Mononuclear cell (primary cell): ENCODE results near the gene ARHGAP10. TPM values are rescaled to one million over a fixed set of nuclear protein-coding genes. Genes with fewer than 3 reads are reported as not detected.

ENCODE experiments used
- H3K27me3 ChIP-seq: 2 replicates; pipeline ENCODE4 v1.6.0; 2011; ENCODE audit warnings: low read length, control low read depth; ENCODE audit not compliant: insufficient read depth
- H3K4me1 ChIP-seq: 2 replicates; pipeline ENCODE4 v1.5.1; 2011; ENCODE audit warnings: mild to moderate bottlenecking, low read length, control low read depth; ENCODE audit not compliant: insufficient read depth
- H3K4me3 ChIP-seq: 2 replicates; pipeline ENCODE4 v1.5.1; 2011; ENCODE audit warnings: mild to moderate bottlenecking, low read length, moderate library complexity
- H3K9me3 ChIP-seq: 2 replicates; pipeline ENCODE4 v1.5.1; 2011; ENCODE audit warnings: low read depth, mild to moderate bottlenecking, control low read depth, low read length
- total RNA-seq: library from RNA; depleted of rRNA; stranded (reverse); fragments of >200 nt; gene quantifications from one replicate; pipeline ENCODE4 v1.2.3, GENCODE V29; 2012

ARHGAP10 gene
- total RNA-seq, 1 donor = 10.6 TPM

DNA sequence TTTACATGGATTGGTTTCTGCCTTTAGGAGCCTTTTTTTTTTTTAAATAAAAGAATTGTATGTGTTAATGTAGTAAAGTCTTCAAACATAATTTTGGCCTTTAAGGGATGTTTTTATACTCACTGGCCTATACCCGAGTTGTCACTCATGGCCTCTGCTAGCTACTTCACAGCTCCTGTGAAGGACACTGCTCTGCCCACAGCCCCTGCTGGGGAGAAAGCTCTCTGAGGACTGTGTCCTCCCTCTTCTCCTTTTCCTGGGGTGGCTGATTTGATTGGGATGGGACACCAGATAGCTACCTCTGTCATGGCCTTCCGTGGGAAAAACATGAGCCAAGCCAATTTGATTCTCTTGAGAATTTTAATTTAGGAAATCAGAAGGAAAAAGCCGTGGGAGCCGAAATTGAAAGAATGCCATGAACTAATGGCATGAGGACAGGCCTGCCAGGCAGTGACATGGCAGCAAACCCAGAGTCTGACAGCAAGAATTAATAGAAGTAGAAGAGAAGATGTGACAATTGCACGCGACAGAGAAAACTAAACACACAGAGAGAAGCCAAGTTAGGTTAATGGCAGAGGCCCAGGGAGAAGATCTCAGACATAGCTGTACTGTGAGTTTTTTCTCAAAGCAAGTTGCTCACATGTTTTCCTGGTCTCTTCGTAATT lies 81.4 kb downstream of the ARHGAP10 start:
- no peak overlapping the region for H3K4me3 ChIP-seq
- no peaks in the 10 kb centered on the region for H3K9me3 ChIP-seq
- H3K27me3 ChIP-seq = no peaks in the 10 kb centered on the region
- H3K4me1 ChIP-seq = peaks cover 24% of the 10 kb centered on the region

DNA sequence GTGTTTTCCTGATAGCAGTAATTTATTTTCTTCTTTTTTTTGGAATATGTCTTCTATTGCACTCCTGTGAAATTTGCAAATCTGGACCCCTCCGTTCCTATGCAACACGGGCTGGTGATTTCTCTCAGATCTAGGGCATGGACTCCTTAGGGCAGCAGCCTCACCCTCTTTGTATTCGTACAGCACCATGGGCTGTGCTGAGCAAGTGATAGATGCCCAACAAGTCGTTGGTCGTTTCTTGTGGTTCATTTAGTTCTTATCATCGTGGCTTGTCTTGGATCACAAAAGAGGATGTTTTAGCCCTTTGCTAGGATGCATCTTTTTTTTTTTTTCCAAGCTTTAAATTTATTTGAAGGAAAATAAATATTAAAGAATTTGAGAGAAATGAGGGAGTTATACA lies 82.1 kb downstream of the ARHGAP10 start:
- no peak overlapping the region for H3K4me3 ChIP-seq

DNA sequence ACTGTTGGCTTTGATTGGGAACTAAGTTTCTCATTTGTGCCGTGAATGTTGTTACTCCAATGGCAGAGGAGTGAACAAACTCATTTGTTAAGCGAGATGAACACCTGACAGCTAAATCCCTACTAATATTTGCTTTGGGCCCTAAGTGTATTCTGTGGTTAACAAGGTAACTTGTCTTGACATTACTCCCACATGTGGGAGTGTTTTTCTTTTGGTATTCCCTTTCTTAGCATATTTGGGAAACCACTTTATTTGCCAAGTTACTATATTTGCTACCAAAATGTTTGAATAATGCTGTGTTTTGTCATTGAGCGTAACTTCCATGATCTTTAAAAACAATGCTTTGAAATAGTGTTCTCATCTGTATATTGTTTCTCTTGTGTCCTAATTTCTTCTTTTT lies 82.5 kb downstream of the ARHGAP10 start:
- Histone ChIP-seq H3K4me1 (peaks cover 19% of the 10 kb centered on the region), H3K4me3 (no peak overlapping the region), H3K27me3 (no peaks in the 10 kb centered on the region), H3K9me3 (no peaks in the 10 kb centered on the region)

More for the DNA sequence above, 82.1 kb downstream of the ARHGAP10 start:
- Histone ChIP-seq H3K27me3 (no peaks in the 10 kb centered on the region), H3K9me3 (no peaks in the 10 kb centered on the region), H3K4me1 (peaks cover 20% of the 10 kb centered on the region)

DNA sequence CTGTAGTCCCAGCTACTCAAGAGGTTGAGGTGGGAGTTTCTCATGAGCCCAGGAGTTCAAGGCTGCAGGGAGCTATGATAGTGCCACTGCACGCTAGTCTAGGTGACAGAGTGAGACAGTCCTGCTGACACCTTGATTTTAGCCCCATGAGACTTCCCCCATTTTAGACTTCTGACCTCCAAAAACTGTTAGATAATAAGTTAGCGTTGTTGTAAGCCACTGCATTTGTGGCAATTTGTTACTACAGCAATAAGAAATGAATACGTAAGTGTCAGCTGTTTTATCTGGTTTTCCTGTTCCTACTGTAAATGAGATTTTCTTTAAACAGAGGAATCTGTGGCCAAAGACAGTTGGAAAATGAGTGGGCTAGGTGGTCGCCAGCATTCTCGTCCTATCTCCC lies 83.9 kb downstream of the ARHGAP10 start:
- peaks cover 19% of the 10 kb centered on the region for H3K4me1 ChIP-seq
- H3K9me3 ChIP-seq = no peaks in the 10 kb centered on the region
- H3K27me3 ChIP-seq = no peaks in the 10 kb centered on the region
- H3K4me3 ChIP-seq = no peak overlapping the region

DNA sequence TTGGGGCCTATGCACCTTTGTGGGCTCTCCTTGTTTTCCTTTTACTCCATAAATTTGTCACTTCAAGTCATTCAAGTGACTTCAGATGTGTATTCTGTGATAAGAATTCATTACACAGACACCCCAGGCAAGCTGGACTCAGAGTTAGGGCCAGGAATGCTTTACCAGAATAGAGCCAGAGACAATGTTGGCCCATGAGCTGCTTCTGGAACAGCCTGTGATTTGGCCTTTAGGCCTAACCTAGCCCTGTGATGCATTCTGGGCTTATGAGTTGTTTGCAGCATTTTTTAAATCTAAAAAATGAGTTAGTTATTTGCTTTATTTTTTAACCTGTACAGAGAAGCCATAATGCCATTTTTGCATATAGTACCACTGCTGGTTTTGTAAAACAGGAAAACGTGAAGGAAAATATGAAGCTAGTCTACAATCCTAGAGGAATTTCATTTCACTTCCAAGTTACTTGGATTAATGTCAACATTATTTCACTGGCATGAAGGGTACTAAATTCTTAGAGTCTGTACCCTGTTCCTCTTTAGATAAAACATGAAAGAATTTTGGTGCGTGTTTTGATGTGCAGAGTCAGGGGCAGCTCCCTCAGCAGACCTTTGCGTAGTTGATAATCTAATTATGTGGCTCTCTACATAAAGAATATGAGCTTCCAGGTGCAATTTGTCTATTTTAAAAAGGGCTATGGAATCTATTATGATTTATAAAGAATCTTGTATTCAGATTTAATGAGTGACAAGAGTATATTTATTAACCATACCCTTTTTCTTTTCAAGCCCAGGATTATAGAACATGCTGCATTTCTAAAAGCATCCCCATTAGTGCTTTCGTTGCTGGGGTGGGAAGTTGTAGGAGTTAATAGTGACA lies 84.7 kb downstream of the ARHGAP10 start:
- H3K4me3 ChIP-seq = no peak overlapping the region
- H3K4me1 ChIP-seq = peaks cover 24% of the 10 kb centered on the region
- H3K9me3 ChIP-seq = no peaks in the 10 kb centered on the region
- no peaks in the 10 kb centered on the region for H3K27me3 ChIP-seq

DNA sequence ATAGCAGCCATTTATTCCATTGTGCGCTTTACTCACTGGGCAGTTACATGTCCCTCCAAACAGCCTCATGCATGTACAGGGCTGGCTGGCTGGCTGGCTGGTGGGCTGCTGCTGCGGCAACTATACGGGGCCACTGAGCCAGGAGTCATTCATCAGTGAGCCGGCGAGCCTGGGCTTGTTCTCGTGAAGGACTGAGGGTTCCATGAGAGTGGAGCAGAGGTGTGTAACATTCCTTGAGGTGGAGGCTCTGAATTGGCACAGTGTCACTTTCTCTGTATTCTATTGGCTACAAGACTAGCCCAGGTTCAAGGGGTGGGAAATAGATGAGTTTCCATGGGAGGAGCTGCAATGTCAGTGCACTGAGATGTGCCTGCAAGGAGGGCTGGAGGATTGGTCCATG lies 89.1 kb downstream of the ARHGAP10 start:
- Histone ChIP-seq H3K4me3 (no peak overlapping the region), H3K9me3 (no peaks in the 10 kb centered on the region), H3K27me3 (no peaks in the 10 kb centered on the region), H3K4me1 (peaks cover 23% of the 10 kb centered on the region)

DNA sequence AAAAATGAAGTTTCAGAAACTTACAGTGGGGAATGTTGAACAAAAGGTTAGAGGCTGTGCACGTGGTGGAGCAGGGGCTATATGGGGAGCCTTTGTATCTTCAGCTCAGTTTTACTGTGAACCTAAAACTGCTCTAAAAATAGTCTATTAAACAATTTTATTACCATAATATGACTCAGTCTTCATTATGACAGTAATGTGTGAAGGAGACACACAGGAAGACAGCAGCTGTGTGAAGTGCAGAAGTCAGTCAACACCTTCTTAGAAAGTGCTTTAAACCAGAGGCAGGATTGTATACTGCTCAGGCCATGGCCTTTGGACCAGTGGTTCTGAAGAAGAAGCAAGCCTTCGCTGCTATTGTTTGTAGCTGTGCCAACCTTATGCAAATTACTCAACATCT lies 89.7 kb downstream of the ARHGAP10 start:
- no peaks in the 10 kb centered on the region for H3K27me3 ChIP-seq
- H3K9me3 ChIP-seq = no peaks in the 10 kb centered on the region
- H3K4me3 ChIP-seq = no peak overlapping the region
- peaks cover 23% of the 10 kb centered on the region for H3K4me1 ChIP-seq

DNA sequence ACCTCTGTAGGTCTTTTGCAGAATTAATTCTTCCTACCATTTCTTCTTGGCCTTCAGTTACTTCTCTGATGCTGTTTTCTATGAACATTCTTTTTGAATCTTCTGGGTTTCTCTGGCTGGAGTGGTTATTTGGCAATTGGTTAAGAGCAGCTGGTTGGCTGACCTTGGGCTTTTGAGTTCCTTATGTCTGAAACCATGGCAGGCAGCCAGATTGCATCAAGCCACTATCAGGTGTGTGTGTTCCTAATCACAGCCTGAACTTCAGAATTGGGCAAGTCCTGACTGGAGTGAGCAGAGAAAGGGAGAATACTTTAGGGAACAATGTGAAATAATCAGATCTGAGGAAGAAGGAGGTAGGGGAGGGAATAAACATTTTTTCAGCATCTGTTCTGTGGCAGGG lies 90.2 kb downstream of the ARHGAP10 start:
- Histone ChIP-seq H3K4me1 (peaks cover 23% of the 10 kb centered on the region), H3K9me3 (no peaks in the 10 kb centered on the region), H3K27me3 (no peaks in the 10 kb centered on the region), H3K4me3 (no peak overlapping the region)

DNA sequence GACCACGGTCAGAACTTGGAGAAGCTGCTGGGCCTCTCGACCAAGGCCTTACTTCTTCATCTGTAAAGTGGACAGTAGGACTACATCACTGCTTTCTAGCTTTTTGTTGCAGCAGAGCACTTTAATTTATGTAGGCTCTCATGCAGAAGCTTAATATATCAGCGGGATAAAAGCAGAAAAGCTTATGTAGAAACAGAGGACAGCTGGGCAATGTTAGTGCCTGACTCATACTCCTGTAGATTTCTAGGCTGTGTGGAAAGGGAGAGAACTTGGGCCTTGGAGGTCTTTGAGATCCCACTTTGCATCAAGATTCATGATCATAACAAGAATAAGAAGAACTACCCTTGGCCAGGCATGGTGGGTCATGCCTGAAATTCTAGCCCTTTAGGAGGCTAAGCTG lies 91.2 kb downstream of the ARHGAP10 start:
- H3K4me3 ChIP-seq = no peak overlapping the region
- H3K9me3 ChIP-seq = no peaks in the 10 kb centered on the region
- no peaks in the 10 kb centered on the region for H3K27me3 ChIP-seq
- peaks cover 23% of the 10 kb centered on the region for H3K4me1 ChIP-seq

DNA sequence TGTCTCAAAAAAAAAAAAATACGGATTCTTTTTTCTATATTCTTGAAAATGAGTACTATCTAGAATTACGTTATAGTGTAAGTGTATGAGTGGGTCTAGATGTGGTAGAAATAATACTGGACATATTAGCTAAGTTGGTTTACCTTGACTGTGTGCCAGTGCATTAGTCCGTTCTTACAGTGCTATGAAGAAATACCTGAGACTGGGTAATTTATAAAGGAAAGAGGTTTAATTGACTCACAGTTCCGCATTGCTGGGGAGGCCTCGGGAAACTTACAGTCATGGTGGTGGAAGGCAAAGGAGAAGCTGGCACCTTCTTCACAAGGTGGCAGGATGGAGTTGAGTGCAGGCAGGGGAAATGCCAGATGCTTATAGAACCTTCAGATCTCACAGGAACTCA lies 92.4 kb downstream of the ARHGAP10 start:
- no peaks in the 10 kb centered on the region for H3K9me3 ChIP-seq
- H3K27me3 ChIP-seq = no peaks in the 10 kb centered on the region
- no peak overlapping the region for H3K4me3 ChIP-seq
- peaks cover 35% of the 10 kb centered on the region for H3K4me1 ChIP-seq

DNA sequence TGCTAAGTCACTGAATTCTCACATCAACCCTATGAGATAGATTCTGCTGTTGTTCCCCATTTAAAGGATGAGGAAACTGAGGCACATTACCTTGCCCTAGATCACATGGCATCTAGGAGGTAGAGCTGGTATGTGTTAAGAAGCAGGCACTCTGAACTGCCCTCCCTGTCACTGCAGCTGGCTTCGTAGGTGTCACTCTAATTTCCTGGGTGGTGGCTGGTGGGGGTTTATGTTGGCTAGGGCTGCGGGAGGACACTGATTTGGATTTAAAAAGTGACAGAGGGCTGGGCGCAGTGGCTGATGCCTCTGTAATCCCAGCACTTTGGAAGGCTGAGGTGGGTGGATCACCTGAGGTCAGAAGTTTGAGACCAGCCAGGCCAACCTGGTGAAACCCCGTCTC lies 93.0 kb downstream of the ARHGAP10 start:
- Histone ChIP-seq H3K27me3 (no peaks in the 10 kb centered on the region), H3K4me3 (no peak overlapping the region), H3K4me1 (peaks cover 40% of the 10 kb centered on the region), H3K9me3 (no peaks in the 10 kb centered on the region)

DNA sequence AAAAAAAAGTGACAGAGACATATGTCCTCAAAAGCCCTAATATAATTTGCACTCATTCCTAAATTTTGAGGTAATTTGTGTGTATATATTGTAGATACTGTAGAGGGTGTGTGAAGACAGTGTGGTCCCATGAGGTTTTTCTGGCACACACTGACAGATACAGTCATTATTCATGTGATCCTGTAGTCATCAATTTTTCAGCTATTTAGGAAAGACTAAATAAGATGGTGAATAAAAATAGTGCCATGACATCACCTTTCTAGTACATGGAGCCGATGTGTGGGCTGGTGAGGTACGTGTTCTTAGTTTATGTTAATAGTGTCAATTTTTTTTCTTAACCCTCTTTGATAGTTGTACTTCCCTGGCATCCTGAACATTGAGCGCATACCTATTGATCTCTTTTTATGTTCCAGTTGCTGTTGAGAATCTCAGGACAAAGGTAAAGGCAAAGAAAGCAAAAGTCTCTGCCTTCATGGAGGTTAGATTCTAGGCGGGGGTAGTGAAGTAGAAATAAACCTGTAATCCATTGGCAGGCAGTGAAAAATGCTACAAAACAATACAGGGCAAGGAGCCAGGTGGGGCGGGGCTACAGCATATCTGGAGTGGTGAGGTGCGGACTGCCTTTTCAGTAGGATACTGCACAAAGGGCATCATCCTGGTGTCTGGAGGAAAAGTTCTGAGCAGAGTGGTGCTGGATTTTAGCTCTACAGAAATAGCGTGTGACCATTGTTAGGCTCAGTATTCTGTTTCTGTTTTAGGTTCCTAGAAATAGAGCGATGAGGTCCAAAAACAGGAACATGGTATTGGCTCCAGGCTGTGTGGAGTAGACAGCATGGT lies 93.8 kb downstream of the ARHGAP10 start:
- no peak overlapping the region for H3K4me3 ChIP-seq
- no peaks in the 10 kb centered on the region for H3K27me3 ChIP-seq
- H3K9me3 ChIP-seq = no peaks in the 10 kb centered on the region
- peaks cover 48% of the 10 kb centered on the region for H3K4me1 ChIP-seq

DNA sequence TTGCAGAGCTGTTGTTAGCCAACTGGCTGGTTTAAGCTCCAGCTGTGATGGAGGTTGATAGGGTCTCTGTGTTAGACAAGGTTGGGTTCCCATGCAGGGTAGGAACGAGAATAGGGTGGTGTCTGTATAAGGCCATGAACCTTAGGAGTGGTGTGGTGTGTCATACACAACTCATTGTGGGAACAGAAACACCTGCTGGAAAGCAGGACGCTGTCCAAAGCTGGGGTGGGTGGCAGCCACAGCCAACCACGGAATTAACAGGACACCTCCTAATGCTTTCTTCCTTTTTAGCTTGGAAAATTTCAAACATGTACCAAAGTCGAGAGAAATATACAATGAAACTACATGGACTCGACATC lies 94.4 kb downstream of the ARHGAP10 start:
- H3K27me3 ChIP-seq = no peaks in the 10 kb centered on the region
- H3K9me3 ChIP-seq = no peaks in the 10 kb centered on the region
- no peak overlapping the region for H3K4me3 ChIP-seq
- H3K4me1 ChIP-seq = peaks cover 51% of the 10 kb centered on the region

DNA sequence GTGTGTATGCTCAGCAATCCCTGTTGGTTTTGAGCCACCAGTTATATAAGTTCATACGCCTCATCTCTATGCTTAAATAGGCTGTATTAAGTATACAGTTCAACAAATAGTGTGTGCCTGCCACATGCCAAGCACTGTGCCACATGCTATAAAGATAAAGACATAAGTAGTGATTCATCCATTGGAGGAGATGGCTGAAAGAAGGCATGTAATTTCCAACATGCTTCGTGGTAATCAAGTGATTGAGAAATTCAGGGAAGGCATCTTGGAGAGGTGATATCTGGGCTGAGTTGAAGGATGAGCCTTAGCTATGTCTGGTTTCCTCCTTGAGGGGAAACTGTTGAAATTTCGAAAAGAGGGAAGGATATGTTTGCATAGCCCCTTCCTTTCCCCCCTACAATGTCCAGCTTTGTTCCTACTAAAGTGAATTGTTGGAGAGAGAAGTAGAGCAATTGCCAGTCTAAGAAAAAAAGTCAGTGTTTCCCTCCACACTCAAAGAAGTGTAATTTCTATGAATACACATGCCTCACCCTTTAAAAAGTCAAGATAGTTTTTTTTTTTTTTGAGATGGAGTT lies 96.5 kb downstream of the ARHGAP10 start:
- Histone ChIP-seq H3K9me3 (no peaks in the 10 kb centered on the region), H3K4me1 (peaks cover 63% of the 10 kb centered on the region), H3K4me3 (no peak overlapping the region), H3K27me3 (no peaks in the 10 kb centered on the region)
